SK-MEL-5 (cell line): ENCODE data around the gene CYP4V2. TPM values are rescaled to one million over a fixed set of nuclear protein-coding genes. Genes with fewer than 3 reads are reported as not detected.
A peak's percentile ranks its signal among the peaks of the same experiment; 100 is the strongest.

Experiments used
- DNase-seq: peaks from one replicate; pipeline ENCODE4 v3.0.0-alpha.2; 2016; ENCODE audit warnings: low read depth, low spot score
- in situ Hi-C: cut with HindIII; loops from 2 replicates; pipeline ENCODE4 v1.10.0; 2016; ENCODE audit warnings: low sequenced_read_pairs, high pct_unique_total_duplicates, low pct_unique_long_range_greater_than_20kb
- polyA plus RNA-seq, 2 experiments: library from polyadenylated mRNA; depleted of rRNA; stranded (reverse); fragments of >200 nt; gene quantifications; 2 replicates each; pipeline ENCODE4 v1.2.3, GENCODE V29; 2015
- total RNA-seq: library from RNA; depleted of rRNA; stranded (reverse); fragments of >200 nt; shearing (Covaris generic); gene quantifications from 2 replicates; pipeline ENCODE4 v1.2.3, GENCODE V29; 2014; rRNA removed

The CYP4V2 gene
- total RNA-seq, result 61.6 and 62.8 TPM in 2 replicates
- 48.0 and 54.2 TPM in 2 replicates for polyA plus RNA-seq (2015; cell fraction: cytosol; rRNA removed)
- 84.2 and 84.8 TPM in 2 replicates for polyA plus RNA-seq (2015; cell fraction: nucleus; rRNA removed)

DNA sequence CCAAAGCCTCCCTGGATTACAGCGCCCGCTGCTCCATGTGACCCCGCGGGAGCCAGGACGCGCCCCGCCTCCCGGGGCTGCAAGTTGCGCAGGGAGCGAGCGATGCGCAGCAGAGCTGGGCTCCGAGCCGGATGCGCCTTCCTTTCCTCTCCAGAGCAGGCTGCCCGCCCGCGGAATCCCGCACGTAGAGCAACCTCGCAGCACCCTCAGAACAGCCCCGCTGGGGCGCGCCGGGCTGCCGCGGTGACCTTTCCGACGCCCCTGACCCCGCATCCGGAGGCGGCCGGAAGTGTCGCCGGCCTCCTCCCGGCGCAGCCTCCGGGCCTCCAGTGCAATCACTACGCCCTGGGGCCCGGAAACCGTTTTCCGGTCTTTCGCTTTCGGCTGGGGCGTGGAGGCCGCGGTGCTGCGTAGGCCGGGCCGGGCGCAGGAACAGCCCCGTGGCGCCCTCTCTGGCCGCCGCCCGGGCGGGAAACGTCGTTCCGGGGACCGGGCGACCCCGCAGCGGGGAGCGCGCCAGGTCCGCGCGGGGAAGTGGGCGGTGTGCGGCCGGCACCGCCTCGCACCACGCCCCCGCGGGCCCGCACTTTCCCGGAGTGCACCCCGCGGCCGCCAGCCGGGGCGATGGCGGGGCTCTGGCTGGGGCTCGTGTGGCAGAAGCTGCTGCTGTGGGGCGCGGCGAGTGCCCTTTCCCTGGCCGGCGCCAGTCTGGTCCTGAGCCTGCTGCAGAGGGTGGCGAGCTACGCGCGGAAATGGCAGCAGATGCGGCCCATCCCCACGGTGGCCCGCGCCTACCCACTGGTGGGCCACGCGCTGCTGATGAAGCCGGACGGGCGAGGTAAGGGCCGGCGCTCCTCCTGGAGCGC, at the start of gene CYP4V2:
Gene CYP4V2 (plus strand): TSS at position 368 of the 866 bp plus-strand sequence. CDS start 257 bp downstream, at position 625.
- in situ Hi-C loops, result no loop called here

DNA sequence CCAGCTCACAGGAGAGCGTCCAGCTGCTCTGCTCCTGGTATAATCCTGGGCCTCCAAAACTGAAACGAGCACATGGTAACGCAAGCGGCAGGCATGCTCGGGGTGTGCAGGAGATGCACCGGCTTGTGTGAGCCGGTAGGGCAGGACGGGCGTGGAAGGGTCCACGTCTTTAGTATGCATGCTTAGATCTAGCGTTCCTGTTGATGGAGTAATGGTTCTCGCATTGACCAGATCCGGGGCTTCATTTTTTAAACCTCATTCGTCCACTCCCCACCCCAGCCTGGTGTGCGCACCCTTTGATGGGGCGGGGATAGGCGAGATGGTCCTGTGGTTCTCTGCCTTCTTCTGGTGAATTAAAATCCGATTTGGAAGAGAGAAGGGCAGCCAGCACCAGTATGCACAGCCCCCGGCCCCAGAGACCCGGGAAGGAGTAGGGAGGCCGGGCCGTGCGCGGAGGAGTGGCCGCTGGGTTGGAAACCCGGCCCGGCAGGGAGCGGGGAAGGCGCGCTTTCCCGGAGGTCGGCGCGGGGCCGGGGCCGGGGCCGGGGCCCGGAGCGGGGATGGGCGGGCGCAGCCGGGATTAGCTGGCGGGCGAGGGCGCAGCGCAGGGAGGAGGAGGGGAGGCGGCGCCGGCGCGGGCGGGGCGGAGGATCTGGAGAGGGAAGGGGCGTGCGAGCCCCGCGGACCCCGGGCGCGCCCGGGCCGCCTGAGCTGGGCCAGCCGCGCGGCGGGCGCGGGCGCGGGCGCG, 47.0 kb upstream of the CYP4V2 start:
- DNase-seq, result peak; percentile 51
- in situ Hi-C loops, result no loop called here

More for the DNA sequence above, at the start of gene CYP4V2:
- peak; percentile 80 for DNase-seq

DNA sequence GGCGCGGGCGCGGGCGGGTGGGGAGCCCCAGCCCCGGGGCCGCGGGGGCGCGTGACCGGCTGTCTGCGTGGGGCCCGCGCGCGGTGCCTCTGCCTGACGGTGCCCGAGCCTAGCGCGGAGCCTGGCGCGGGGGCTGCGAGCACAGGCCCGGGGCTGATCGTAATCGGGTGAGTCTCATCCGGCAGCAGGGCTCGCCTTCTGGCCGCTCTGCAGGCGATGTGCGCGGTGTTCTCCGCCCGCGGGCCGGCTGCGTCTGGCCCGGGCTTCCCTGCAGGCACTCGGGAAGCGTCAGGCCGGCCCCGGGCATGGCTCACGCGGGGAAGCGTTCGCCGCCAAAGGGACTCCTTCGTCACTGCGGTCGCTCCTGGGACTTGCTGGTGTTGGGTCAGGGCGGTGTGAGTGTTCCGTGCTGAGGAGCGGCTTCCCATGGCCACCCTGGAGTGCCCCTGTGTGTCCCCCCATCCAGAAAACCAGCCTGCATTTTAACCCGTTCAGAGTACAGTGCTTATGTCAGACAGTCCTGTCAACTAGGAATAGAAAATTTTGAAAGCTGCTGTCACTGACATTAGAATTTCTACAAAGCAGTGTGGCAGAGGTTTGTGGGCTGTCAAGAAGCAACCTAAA, 46.3 kb upstream of the CYP4V2 start:
- in situ Hi-C loops, result no loop called here
- peak; percentile 47 for DNase-seq

- DNase-seq, result no peak
- in situ Hi-C loops, result no loop called here
Measured at GRCh38 chr4:186146458-186146857, 44.9 kb upstream of the CYP4V2 start.

GRCh38 chr4:186148336-186148975, 42.9 kb upstream of the CYP4V2 start:
- in situ Hi-C loops, result no loop called here

GRCh38 chr4:186149872-186150271, 41.5 kb upstream of the CYP4V2 start:
- peak; percentile 83 for DNase-seq
- in situ Hi-C loops, result no loop called here

More at GRCh38 chr4:186148336-186148975, 42.9 kb upstream of the CYP4V2 start:
- no peak for DNase-seq

DNA sequence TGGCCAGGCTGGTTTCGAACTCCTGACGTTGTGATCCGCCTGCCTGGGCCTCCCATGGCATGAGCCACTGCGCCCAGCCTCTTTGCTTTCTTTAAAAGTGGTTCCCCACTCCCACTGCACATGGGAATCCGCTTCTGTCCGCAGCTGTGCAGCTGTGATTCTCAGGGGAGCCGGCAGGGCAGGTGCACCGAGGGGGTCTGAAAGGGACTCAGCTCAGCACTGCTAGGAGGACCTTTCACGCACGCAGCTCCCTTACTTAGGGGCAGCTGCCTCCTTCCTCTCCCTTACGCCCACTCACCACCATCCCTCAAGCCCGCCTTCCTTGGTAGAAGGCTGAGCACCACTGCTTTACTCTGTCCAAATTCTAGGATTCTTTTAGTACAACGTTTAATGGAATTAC, 40.4 kb upstream of the CYP4V2 start:
- in situ Hi-C loops, result no loop called here
- no peak for DNase-seq

DNA sequence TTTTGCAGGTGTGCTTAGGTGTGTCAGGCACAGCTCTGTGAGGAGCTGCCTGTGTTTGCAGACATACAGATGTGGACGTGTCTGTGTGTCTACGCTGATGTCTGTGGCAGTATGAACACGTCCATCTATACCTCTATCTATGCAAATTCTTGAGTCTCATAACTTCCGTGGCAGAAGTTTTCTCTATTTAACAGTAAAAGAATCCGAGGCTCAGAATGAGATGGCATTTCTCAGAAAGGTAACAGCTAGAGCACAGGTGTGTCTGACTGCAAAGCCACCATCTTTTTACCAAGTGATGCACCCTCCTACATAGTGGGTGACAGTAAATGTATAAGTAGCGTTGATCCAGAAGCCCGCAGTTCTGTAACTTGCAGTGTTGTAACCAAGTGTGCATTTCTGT, 39.9 kb upstream of the CYP4V2 start:
- DNase-seq, result no peak
- in situ Hi-C loops, result no loop called here

DNA sequence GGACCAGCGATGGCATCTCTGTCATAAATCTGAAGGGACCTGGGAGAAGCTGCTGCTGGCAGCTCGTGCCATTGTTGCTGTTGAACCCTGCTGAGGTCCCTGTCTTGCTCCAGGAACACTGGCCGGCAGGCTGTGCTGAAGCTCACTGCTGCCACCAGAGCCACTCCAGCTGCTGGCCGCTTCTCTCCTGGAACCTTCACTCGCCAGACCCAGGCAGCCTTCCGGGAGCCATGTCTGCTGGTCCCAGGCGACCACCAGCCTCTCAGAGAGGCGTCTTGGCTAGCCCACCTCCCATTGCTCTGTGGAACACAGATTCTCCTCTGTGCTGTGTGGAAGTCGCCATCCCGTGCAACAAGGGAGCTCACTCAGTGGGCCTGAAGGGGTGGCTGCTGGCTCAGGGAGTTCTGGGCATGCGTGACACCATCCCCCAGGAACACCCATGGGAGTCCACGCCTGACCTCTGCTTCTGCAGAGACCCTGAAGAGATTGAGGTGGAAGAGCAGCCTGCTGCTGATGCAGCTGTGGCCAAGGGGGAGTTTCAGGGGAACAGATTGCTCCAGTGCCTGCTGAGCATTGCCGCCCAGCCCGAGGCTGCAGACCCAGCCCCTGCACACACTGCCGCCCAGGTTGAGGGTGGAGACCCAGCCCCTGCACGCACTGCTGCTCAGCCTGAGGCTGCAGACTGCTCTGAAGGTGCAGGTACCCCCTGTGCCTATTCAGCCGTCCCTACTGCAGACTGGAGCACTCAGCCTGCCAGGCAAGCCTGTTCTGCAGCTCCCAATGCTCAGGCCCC, 33.1 kb upstream of the CYP4V2 start:
- in situ Hi-C loops, result no loop called here
- no peak for DNase-seq

- DNase-seq, result no peak
- in situ Hi-C loops, result no loop called here
Measured at GRCh38 chr4:186158966-186159365, 32.4 kb upstream of the CYP4V2 start.

GRCh38 chr4:186159613-186160012, 31.8 kb upstream of the CYP4V2 start:
- in situ Hi-C loops, result no loop called here

GRCh38 chr4:186161138-186161537, 30.2 kb upstream of the CYP4V2 start:
- in situ Hi-C loops, result no loop called here
- DNase-seq, result no peak

More at GRCh38 chr4:186159613-186160012, 31.8 kb upstream of the CYP4V2 start:
- DNase-seq, result no peak

DNA sequence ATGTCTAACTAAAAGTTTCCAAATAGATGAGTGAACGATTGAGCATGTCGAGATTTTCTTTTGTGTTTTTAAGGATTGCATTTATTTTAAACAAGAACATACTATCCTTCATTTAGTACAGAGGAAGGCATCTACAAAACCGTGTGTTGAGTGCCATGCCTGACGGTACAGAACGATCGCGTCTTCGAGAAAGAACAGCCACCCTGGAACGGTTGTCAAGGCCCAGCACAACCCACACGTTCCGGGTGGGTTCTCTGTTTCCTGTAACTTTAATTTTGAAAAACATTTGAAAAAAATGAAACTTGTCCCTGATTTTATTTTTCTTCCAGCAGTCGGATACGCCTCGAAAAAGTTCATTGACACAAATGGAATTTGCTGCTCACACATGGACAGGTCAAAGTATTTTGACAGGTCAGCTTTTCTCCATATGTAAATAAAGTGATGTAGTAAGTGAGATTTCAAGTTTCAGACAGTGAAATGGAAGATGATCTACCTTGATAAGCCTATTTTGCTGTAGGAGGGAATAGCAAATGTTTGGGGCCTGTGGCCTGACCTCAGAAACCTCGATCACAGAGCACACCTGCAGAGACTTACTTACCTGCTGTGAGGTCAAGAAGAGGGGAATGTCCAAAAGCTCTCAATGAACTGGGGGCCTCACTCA, 24.4 kb upstream of the CYP4V2 start:
- no peak for DNase-seq

GRCh38 chr4:186167605-186168004, 23.8 kb upstream of the CYP4V2 start:
- no peak for DNase-seq
- in situ Hi-C loops, result no loop called here

More for the DNA sequence above, 24.4 kb upstream of the CYP4V2 start:
- in situ Hi-C loops, result no loop called here

DNA sequence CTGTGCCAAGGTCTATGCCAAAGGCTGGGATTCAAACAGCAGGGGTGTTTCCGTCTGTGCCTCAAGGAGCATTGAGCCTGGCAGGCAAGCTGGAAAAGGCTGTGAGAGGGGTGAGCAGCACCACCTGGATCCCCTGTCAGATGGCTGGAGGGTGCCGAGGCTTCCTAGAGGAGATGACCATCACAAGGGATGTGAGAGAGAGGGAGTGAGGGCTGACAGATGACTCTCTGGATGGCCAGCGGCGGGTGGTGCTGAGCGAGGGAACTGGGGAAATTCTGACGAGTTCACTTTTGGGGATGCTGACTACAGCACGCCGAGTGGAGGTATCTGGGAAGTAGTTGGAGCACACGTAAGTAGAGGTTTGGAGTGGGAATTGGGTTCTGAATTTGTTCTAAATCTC, 22.6 kb upstream of the CYP4V2 start:
- in situ Hi-C loops, result no loop called here
- no peak for DNase-seq

- in situ Hi-C loops, result no loop called here
- DNase-seq, result no peak
Measured at GRCh38 chr4:186169333-186169944, 21.9 kb upstream of the CYP4V2 start.
